Urinary bladder (tissue), 4 donors: Measurements from ENCODE around the gene AGBL3. TPM values are rescaled to one million over a fixed set of nuclear protein-coding genes. Genes with fewer than 3 reads are reported as not detected.

Experiments used
- DNase-seq: peaks from one replicate; pipeline ENCODE4 v3.0.0-alpha.2; 2015; ENCODE audit errors: extremely low spot score
- H3K27ac ChIP-seq: one replicate; pipeline ENCODE4 v1.5.1; 2013; ENCODE audit warnings: low read depth, mild to moderate bottlenecking, moderate library complexity
- H3K36me3 ChIP-seq: one replicate; pipeline ENCODE4 v1.6.1; 2013; ENCODE audit warnings: mild to moderate bottlenecking, moderate library complexity; ENCODE audit not compliant: insufficient read depth
- H3K4me1 ChIP-seq: one replicate; pipeline ENCODE4 v1.6.1; 2013; ENCODE audit warnings: mild to moderate bottlenecking, moderate library complexity; ENCODE audit not compliant: insufficient read depth
- H3K4me3 ChIP-seq: one replicate; pipeline ENCODE4 v1.5.1; 2013; ENCODE audit warnings: low read depth, low read length
- WGBS: extraction: QIAGEN DNeasy Blood & Tissue Kit; methylation state at CpG from one replicate; pipeline ENCODE4 v1.1.7; 2013; 5-methylcytosine and 5-hydroxymethylcytosine counted together
- polyA plus RNA-seq: library from polyadenylated mRNA; stranded (reverse); fragments of 200-250 nt; gene quantifications from one replicate; pipeline ENCODE4 v1.2.3, GENCODE V29; 2013
- total RNA-seq: library from RNA; depleted of rRNA; stranded (reverse); fragments of >200 nt; gene quantifications from one replicate; pipeline ENCODE4 v1.2.3, GENCODE V29; 2014
- donor health status: healthy with polysubstance abuse.
- donor health status: healthy.

Gene AGBL3
- total and polyA plus RNA-seq, 2 donors, result 1.4 to 7.8 TPM

GRCh38 chr7:135074096-135074495 lies 87.8 kb downstream of the AGBL3 start:
- DNase-seq, result no peak
- H3K36me3 ChIP-seq, result no peaks in the 10 kb centered on the region
- 95% methylated on average over 1 of the region's 1 CpG for WGBS
- H3K4me1 ChIP-seq, result no peaks in the 10 kb centered on the region
- H3K27ac ChIP-seq, result no peak overlapping the region
- H3K4me3 ChIP-seq, result no peak overlapping the region

GRCh38 chr7:135074531-135074930 lies 88.2 kb downstream of the AGBL3 start:
- Histone ChIP-seq H3K4me3 (no peak overlapping the region), H3K36me3 (no peaks in the 10 kb centered on the region), H3K4me1 (no peaks in the 10 kb centered on the region), H3K27ac (no peak overlapping the region)
- 98% methylated on average over 1 of the region's 1 CpG for WGBS
- DNase-seq, result no peak

GRCh38 chr7:135075716-135076115 lies 89.4 kb downstream of the AGBL3 start:
- Histone ChIP-seq H3K36me3 (no peaks in the 10 kb centered on the region), H3K27ac (no peak overlapping the region), H3K4me3 (no peak overlapping the region), H3K4me1 (no peaks in the 10 kb centered on the region)
- WGBS, result 72% methylated on average over 3 of the region's 3 CpGs
- DNase-seq, result no peak

GRCh38 chr7:135076882-135077281 lies 90.6 kb downstream of the AGBL3 start:
- no peak overlapping the region for H3K4me3 ChIP-seq
- no peak overlapping the region for H3K27ac ChIP-seq
- no peak for DNase-seq
- H3K36me3 ChIP-seq, result no peaks in the 10 kb centered on the region
- H3K4me1 ChIP-seq, result no peaks in the 10 kb centered on the region
- WGBS, result 92% methylated on average over 4 of the region's 4 CpGs

- DNase-seq, result no peak
- WGBS, result 77% methylated on average over 7 of the region's 7 CpGs
- Histone ChIP-seq H3K36me3 (no peaks in the 10 kb centered on the region), H3K27ac (no peak overlapping the region), H3K4me1 (no peaks in the 10 kb centered on the region), H3K4me3 (no peak overlapping the region)
Observed at GRCh38 chr7:135077642-135078041, 91.3 kb downstream of the AGBL3 start.

- Histone ChIP-seq H3K4me1 (no peaks in the 10 kb centered on the region), H3K4me3 (no peak overlapping the region), H3K27ac (no peak overlapping the region), H3K36me3 (no peaks in the 10 kb centered on the region)
- no peak for DNase-seq
Observed at GRCh38 chr7:135078051-135078450, 91.7 kb downstream of the AGBL3 start.

- Histone ChIP-seq H3K36me3 (no peaks in the 10 kb centered on the region), H3K27ac (no peak overlapping the region)
- no peak for DNase-seq
Observed at GRCh38 chr7:135079068-135079467, 92.8 kb downstream of the AGBL3 start.

GRCh38 chr7:135083005-135083404 lies 96.7 kb downstream of the AGBL3 start:
- Histone ChIP-seq H3K36me3 (no peaks in the 10 kb centered on the region), H3K4me1 (no peaks in the 10 kb centered on the region), H3K4me3 (no peak overlapping the region), H3K27ac (no peak overlapping the region)
- WGBS, result 49% methylated on average over 1 of the region's 1 CpG
- no peak for DNase-seq

More at GRCh38 chr7:135079068-135079467, 92.8 kb downstream of the AGBL3 start:
- no peaks in the 10 kb centered on the region for H3K4me1 ChIP-seq
- H3K4me3 ChIP-seq, result no peak overlapping the region

GRCh38 chr7:135088566-135088965 lies 102.3 kb downstream of the AGBL3 start:
- WGBS, result 93% methylated on average over 1 of the region's 1 CpG
- DNase-seq, result no peak
- no peak overlapping the region for H3K27ac ChIP-seq
- H3K4me1 ChIP-seq, result no peaks in the 10 kb centered on the region
- H3K36me3 ChIP-seq, result no peaks in the 10 kb centered on the region
- H3K4me3 ChIP-seq, result no peak overlapping the region

GRCh38 chr7:135091717-135092116 lies 105.4 kb downstream of the AGBL3 start:
- no peaks in the 10 kb centered on the region for H3K4me1 ChIP-seq
- no peak overlapping the region for H3K4me3 ChIP-seq
- no peak overlapping the region for H3K27ac ChIP-seq
- H3K36me3 ChIP-seq, result peaks cover 1% of the 10 kb centered on the region
- WGBS, result 96% methylated on average over 1 of the region's 1 CpG
- no peak for DNase-seq

GRCh38 chr7:135094472-135095237 lies 108.3 kb downstream of the AGBL3 start:
- no peaks in the 10 kb centered on the region for H3K4me1 ChIP-seq
- DNase-seq, result no peak
- H3K4me3 ChIP-seq, result no peak overlapping the region
- H3K27ac ChIP-seq, result no peak overlapping the region
- WGBS, result 81% methylated on average over 2 of the region's 2 CpGs
- peaks cover 1% of the 10 kb centered on the region for H3K36me3 ChIP-seq

GRCh38 chr7:135095450-135095849 lies 109.1 kb downstream of the AGBL3 start:
- DNase-seq, result no peak
- no peak overlapping the region for H3K4me3 ChIP-seq
- 94% methylated on average over 1 of the region's 1 CpG for WGBS
- no peaks in the 10 kb centered on the region for H3K4me1 ChIP-seq
- peaks cover 1% of the 10 kb centered on the region for H3K36me3 ChIP-seq
- H3K27ac ChIP-seq, result no peak overlapping the region

GRCh38 chr7:135098391-135098790 lies 112.1 kb downstream of the AGBL3 start:
- H3K4me3 ChIP-seq, result no peak overlapping the region
- H3K27ac ChIP-seq, result no peak overlapping the region
- no peak for DNase-seq
- peaks cover 1% of the 10 kb centered on the region for H3K36me3 ChIP-seq
- whole genome bisulfite sequencing, result 22% methylated on average over 3 of the region's 3 CpGs
- H3K4me1 ChIP-seq, result no peaks in the 10 kb centered on the region

- no peaks in the 10 kb centered on the region for H3K4me1 ChIP-seq
- H3K4me3 ChIP-seq, result no peak overlapping the region
- H3K27ac ChIP-seq, result no peak overlapping the region
- H3K36me3 ChIP-seq, result no peaks in the 10 kb centered on the region
- no peak for DNase-seq
Observed at GRCh38 chr7:135100856-135101255, 114.5 kb downstream of the AGBL3 start.

GRCh38 chr7:135102372-135102771 lies 116.1 kb downstream of the AGBL3 start:
- no peak overlapping the region for H3K27ac ChIP-seq
- no peak for DNase-seq
- H3K36me3 ChIP-seq, result no peaks in the 10 kb centered on the region
- no peaks in the 10 kb centered on the region for H3K4me1 ChIP-seq
- no peak overlapping the region for H3K4me3 ChIP-seq
